Endothelial cell of umbilical vein (primary cell): ENCODE data around the gene MAGEB1.

Experiments
- CTCF ChIP-seq, 2 donors: IDR thresholded peaks; 1 replicate in 1 of 2; 2 replicates in 1 of 2; pipeline ENCODE4 v1.5.1; 2011; ENCODE audit warnings: low read length in 2 of 2, mild to moderate bottlenecking in 2 of 2, moderate library complexity in 2 of 2, control low read depth in 1 of 2, inconsistent platforms in 1 of 2, low read depth in 1 of 2; ENCODE audit not compliant: insufficient read depth in 1 of 2; ENCODE audit errors: extremely low read depth in 1 of 2
- EZH2 ChIP-seq: IDR thresholded peaks from 2 replicates; pipeline ENCODE4 v1.6.1; 2012; ENCODE audit warnings: borderline replicate concordance, low read depth, mild to moderate bottlenecking, moderate library complexity, low read length, inconsistent platforms; ENCODE audit not compliant: severe bottlenecking
- FOS ChIP-seq: IDR thresholded peaks from 2 replicates; pipeline ENCODE4 v1.6.1; 2011; ENCODE audit warnings: mild to moderate bottlenecking, low read length, moderate library complexity, borderline replicate concordance; ENCODE audit not compliant: insufficient read depth
- GATA2 ChIP-seq: IDR thresholded peaks from 2 replicates; pipeline ENCODE4 v1.7.0; 2011; ENCODE audit warnings: low read depth, mild to moderate bottlenecking, moderate library complexity, mixed read lengths, low read length; ENCODE audit not compliant: insufficient read length, insufficient read depth
- MAX ChIP-seq: IDR thresholded peaks from 2 replicates; pipeline ENCODE4 v1.6.1; 2011; ENCODE audit not compliant: insufficient read depth, insufficient read length
- POLR2A ChIP-seq: IDR thresholded peaks from 2 replicates; pipeline ENCODE4 v1.6.1; 2012; ENCODE audit warnings: low read depth, mild to moderate bottlenecking, control low read depth, low read length
- POLR2AphosphoS5 ChIP-seq: IDR thresholded peaks from 2 replicates; pipeline ENCODE4 v1.6.1; 2012; ENCODE audit warnings: low read depth, mild to moderate bottlenecking, control low read depth, low read length, moderate library complexity; ENCODE audit not compliant: insufficient read depth

GRCh38 chrX:30230395-30230794, 16.6 kb upstream of the MAGEB1 start, which contains the start of gene MAGEB3:
- TF ChIP-seq POLR2AphosphoS5 (no peak), EZH2 (no peak), POLR2A (no peak), CTCF (IDR thresholded peaks at IDR 0.05; ENCODE audit: extremely low read depth in 1 of 2, insufficient read depth in 1 of 2, low read depth in 1 of 2, low read length in 2 of 2) (no peak), GATA2 (no peak), MAX (no peak), FOS (no peak)
